Fibroblast of skin of back (primary cell): ENCODE measurements around the gene MRPL45.
A peak's percentile ranks its signal among the peaks of the same experiment; 100 is the strongest.

Source experiments
- DNase-seq: peaks from one replicate; pipeline ENCODE4 v3.0.0-alpha.2; 2013

Gene MRPL45

GRCh38 chr17:38349097-38349730 lies 52.2 kb downstream of the MRPL45 start:
- DNase-seq, result peak; percentile 79

DNA sequence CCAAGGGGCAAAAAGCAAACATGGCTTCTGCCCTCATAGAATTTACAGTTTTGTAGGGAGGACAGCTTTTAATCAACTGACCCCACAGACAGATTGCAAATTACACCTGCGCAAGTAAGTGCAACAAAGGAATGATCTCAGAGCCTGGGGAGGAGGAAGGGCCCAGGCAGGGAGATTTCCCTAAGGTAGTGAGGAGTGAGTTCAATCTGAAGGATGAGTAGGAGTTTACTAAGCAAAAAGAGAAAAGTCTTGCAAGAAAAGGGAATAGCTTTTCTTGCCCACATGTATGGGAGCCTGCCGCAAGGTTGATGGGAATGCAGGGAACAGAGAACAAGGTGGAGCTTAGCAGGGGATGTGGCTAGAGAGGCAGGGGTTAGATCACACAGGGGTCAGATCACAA lies 53.1 kb downstream of the MRPL45 start:
- DNase-seq, result no peak

DNA sequence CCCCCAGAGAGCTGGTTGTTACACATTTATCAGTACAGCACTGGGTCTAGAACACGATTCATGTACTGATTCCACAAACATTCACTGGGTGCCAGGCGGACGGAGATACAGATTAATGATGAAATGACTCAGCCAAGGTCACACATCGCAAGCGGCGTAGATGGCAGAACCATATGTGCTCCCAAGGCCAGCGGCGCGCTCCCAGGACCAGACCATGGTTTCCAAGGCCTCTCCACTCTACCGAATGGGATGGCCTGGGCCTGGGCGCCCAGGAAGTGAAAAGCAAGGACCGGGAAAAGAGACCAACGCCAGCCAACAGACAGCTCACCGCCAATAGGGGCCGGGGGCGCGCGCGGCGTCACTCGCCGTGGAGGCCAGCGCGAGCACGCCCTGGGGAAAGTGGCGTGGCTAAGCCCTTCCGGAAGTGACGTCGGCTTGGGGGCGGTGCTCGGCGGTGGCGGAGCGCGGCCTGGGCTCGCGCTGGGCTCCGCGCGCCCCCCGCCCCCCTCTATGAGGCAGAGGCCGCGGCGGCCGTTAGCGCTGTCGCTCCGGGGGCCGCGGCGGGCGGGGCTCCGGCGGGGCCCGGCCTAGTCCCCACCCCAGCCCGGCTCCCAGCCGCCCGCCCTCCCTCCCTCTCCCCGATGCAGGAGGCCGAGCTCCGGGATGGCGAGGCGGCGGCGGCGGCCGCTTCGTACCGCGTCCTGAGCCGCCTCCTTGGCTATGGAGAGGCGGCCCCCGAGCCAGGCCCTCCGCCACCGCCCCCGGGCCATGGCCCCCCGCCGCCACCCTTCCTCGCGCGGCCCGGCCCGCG lies 54.6 kb downstream of the MRPL45 start, which contains the start of gene SOCS7:
TSS of gene SOCS7 (plus strand) at position 433 of the 811 bp plus-strand sequence. CDS start at position 642, 209 bp downstream.
- peak; percentile 93 for DNase-seq

DNA sequence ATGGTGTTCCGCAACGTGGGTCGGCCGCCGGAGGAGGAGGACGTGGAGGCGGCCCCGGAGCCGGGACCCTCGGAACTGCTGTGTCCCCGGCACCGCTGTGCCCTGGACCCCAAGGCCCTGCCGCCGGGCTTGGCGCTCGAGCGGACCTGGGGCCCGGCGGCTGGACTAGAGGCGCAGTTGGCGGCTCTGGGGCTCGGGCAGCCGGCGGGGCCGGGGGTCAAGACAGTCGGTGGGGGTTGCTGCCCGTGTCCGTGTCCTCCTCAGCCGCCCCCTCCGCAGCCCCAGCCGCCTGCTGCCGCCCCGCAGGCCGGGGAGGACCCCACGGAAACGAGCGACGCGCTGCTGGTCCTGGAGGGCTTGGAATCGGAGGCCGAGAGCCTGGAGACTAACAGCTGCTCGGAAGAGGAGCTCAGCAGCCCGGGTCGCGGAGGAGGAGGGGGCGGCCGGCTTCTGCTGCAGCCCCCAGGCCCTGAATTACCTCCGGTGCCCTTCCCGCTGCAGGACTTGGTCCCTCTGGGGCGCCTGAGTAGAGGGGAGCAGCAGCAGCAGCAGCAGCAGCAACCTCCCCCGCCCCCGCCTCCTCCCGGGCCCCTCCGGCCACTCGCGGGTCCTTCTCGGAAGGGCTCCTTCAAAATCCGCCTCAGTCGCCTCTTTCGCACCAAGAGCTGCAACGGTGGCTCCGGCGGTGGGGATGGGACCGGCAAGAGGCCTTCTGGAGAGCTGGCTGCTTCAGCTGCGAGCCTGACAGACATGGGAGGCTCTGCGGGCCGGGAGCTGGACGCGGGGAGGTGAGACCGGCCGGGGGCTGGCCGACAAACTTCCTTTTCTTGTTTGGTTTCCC lies 55.5 kb downstream of the MRPL45 start:
- DNase-seq, result peak; percentile 24

- no peak for DNase-seq
Measured at GRCh38 chr17:38353086-38353604, 56.2 kb downstream of the MRPL45 start.

GRCh38 chr17:38353668-38354067 lies 56.7 kb downstream of the MRPL45 start:
- DNase-seq, result no peak

GRCh38 chr17:38354466-38354865 lies 57.5 kb downstream of the MRPL45 start:
- no peak for DNase-seq

DNA sequence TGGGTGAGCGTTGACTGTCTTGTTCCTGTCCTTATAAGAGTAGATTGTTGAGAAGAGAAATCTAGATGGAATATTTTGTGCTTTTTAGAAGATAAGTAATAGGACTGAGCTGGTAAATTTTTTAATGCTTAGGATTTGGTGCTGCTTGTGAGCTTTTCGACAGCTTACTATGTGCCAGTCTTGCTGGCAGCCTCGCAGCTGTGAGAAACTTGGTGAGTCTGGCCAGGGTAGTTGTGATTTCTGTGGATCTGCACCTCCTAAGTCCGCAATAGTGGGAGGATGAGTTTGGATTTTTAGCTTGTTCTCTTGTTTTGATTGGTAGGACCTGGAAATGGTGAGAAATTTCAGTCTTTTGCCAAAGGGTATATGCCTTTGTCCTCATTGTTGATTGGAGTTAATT lies 58.3 kb downstream of the MRPL45 start:
- DNase-seq, result no peak

DNA sequence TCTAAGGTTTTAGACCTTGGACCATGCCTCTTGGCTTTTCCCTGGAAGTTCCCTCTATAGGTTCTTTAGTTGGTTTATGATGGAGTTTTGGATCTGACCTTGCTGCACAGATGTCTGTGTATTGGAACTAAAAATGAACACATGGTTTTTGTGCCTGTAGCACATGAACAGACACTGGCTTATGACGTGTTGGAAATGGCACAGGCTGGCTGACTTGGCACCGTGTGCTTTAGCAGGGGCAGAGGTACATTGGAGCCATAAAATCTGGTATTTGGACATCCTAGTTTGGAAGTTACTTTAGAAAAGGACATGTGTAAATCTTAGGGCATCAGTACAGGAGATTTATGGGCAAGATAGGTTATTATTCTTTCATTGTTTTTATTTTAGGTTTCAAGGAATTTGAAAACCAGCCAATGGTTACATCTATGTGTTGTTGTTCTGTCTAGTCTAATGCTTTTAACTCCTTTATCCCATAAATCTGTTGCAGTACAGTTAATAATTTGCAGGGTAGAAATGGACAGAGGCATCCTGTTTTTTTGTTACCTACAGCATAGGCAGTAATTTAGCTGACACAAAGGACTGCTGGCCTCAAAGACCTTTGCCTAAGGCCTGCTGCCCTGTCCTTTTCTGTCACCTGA lies 60.6 kb downstream of the MRPL45 start:
- no peak for DNase-seq

DNA sequence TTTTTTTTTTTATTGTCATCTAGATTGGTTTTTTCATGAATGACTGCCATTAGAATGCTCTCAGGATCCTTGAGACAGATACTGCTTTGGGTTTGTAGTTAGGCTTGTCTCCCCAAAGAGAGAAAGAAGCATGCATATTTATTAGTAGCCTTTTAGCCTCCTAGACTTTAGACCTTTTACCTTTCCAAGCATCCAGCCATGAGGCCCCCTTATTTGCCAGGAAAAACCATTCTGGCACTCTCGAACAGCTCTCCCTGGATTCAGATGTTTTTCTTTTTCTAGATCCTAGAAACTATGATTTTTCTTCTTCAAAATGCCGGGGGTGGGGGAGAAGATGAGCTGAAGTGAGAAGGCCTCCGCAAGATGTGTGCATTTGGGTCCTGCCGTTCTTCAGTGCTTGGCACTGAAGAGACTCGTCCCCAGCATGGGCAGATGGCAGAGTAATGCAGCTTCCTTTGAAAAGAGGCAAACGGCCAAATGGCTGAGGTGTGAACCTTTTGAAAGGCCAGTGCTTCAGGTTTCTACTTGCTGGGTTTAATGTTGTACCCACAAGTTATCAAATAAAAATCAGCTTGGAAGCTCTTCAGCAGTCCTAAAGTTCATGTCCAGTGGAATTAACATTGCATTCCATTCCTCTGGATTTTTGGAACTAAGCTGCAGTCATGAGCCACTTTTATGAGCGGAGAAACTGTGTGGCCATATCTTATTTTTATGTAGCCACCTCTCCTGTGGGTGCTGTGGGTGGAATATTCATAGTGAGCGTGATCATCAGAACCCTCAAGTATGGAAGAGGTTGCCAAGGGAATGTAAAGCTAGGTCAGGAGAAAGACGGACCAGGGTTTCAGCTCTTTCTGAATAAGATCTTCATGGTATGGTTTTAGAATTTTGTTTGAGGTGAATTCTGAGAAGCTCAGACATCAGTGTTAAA lies 61.9 kb downstream of the MRPL45 start:
- DNase-seq, result no peak

- peak; percentile 41 for DNase-seq
Measured at GRCh38 chr17:38361694-38362465, 64.9 kb downstream of the MRPL45 start.

DNA sequence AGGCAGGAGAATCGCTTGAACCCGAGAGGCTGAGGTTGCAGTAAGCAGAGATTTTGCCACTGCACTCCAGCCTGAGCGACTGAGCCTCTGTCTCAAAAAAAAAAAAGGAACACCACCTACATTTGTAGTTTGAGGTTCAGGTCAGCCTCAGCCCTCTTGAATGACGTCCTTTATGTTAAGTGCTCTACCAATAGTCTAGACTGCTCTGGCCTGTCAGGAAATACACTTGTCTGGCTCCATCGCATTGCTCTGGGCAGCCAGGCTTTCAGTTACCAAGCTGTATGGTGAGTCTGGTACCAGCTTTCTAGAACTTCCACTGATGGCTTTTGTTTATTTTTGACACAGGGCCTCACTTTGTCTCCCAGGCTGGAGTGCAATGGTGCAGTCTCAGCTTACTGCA lies 66.0 kb downstream of the MRPL45 start:
- DNase-seq, result no peak

GRCh38 chr17:38364741-38365140 lies 67.8 kb downstream of the MRPL45 start:
- DNase-seq, result no peak

DNA sequence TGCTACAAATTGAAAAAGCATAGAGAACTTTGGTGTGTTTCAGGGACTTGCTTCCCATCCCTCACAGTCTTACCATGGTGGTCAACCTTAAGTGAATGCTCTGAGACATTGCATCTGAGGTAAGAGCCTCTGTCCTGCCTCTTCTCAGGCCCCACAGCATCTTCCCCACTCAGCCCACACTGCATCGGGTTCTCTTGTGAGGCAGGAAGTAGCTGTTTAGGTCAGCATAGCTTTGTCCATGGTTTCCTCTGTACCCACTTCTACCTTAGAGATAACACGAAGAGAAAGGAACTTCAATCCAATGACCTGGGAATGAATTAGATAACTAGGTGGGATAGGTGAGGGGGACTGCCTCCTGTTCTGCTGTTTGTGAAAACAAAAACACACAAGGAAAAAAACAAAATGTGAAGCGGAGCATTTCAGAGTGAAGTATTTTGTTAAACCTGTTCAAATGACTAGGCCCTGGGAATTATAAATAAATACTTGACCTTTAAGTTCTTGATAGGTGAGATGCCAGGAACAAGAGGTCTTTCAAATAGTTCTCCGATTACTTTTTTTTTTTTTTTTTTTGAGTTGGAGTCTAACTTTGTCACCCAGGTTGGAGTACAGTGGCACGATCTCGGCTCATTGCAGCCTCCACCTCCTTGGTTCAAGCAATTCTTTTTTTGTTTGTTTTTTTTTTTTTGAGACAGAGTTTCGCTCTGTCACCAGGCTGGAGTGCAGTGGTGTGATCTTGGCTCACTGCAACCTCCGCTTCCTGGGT lies 72.3 kb downstream of the MRPL45 start:
- no peak for DNase-seq
